NCI-H187 treated with DMSO at 0.1 percent for 48 hours (cell line): ENCODE data around the gene TMEM187.
A peak's percentile ranks its signal among the peaks of the same experiment; 100 is the strongest.

Source experiments
- DNase-seq: peaks from one replicate; lab custom pipeline; 2025; lab: John Stamatoyannopoulos, UW

Gene TMEM187

GRCh38 chrX:153972368-153973126 lies at the start of gene TMEM187:
Gene TMEM187, plus strand, starts transcription at chrX:153972754. Its CDS starts 9,309 bp downstream, at chrX:153982063.
- DNase-seq, result peak; percentile 51

- no peak for DNase-seq
These were observed 49.4 kb upstream of the TMEM187 start for GRCh38 chrX:153922932-153923857.

- no peak for DNase-seq
These were observed 48.2 kb upstream of the TMEM187 start for GRCh38 chrX:153924149-153924861.

- no peak for DNase-seq
These were observed 47.2 kb upstream of the TMEM187 start for GRCh38 chrX:153925387-153925738.

GRCh38 chrX:153925739-153926551 lies 46.6 kb upstream of the TMEM187 start, which contains the start of gene ARHGAP4:
Gene ARHGAP4, minus strand, starts transcription at chrX:153926264. Its CDS starts 62 bp downstream, at chrX:153926202.
- DNase-seq, result no peak

GRCh38 chrX:153926552-153926857 lies 46.0 kb upstream of the TMEM187 start:
- no peak for DNase-seq

- DNase-seq, result no peak
These were observed 45.5 kb upstream of the TMEM187 start for GRCh38 chrX:153926858-153927671.

GRCh38 chrX:153927672-153927921 lies 45.0 kb upstream of the TMEM187 start:
- DNase-seq, result no peak

- peak; percentile 91 for DNase-seq
These were observed 44.4 kb upstream of the TMEM187 start for GRCh38 chrX:153927922-153928760.

GRCh38 chrX:153928846-153929245 lies 43.7 kb upstream of the TMEM187 start:
- DNase-seq, result no peak

- no peak for DNase-seq
These were observed 43.0 kb upstream of the TMEM187 start for GRCh38 chrX:153929576-153929975.

- no peak for DNase-seq
These were observed 42.3 kb upstream of the TMEM187 start for GRCh38 chrX:153930011-153930910.

- DNase-seq, result no peak
These were observed 41.4 kb upstream of the TMEM187 start for GRCh38 chrX:153931151-153931550.

- no peak for DNase-seq
These were observed 40.8 kb upstream of the TMEM187 start for GRCh38 chrX:153931748-153932147.

- no peak for DNase-seq
These were observed 40.2 kb upstream of the TMEM187 start for GRCh38 chrX:153932220-153932915.

- no peak for DNase-seq
These were observed 38.8 kb upstream of the TMEM187 start for GRCh38 chrX:153933748-153934147.

- no peak for DNase-seq
These were observed 38.3 kb upstream of the TMEM187 start for GRCh38 chrX:153934148-153934761.

- DNase-seq, result no peak
These were observed 37.7 kb upstream of the TMEM187 start, which contains the start of gene NAA10 for GRCh38 chrX:153934762-153935325. Gene NAA10, minus strand, starts transcription at chrX:153935037. Its CDS starts 133 bp downstream, at chrX:153934904.
